Right lobe of liver (tissue), 4 donors: ENCODE measurements around the gene SAMD1.

Experiments used
- CTCF ChIP-seq, 4 donors: fragments of 200-600 bp in 3 of 4; fragments of 450-650 bp in 1 of 4; IDR thresholded peaks; one replicate each; pipeline versions ENCODE4 v1.5.1 to v1.8.0; 2016 to 2022; ENCODE audit warnings: antibody characterized with exemption in 4 of 4, mild to moderate bottlenecking in 2 of 4
- POLR2A ChIP-seq: fragments of 450-650 bp; IDR thresholded peaks from one replicate; pipeline ENCODE4 v1.6.1; 2017; ENCODE audit warnings: antibody characterized with exemption, mild to moderate bottlenecking
- donor health status: DM: no; HTN: no; CAD: no.
- donor health status: DM: no; HTN: no; CAD: no.
- donor health status: DM: no; HTN: yes; CAD: no.

DNA sequence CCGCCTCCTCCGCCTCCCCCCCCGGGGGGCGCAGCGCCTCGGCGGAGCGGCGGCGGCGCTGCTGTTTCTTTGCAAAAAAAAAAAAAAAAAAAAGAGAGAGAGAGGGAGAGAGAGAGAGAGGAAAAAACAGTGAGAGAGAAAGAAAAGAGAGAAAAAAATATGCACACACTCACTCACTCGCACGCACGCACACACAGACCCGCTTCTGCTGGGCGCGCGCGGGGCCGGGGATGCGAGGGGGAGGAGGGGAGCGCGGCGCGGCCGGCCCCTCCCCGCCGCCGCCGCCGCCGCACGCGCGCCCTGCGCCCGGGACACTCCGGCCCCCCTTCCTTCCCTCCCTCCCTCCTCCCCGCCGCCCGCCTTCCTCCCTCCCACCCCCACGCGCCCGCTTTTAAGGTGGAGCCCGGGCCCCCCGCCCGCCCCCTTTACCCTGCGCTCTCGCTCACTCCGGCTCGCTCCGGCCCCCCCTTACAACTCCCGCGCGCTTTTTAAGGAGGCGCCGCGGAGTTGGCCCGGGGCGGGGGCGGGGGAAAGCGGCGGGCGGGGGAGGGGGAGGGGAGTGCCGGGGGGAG, at the start of gene SAMD1:
- TF ChIP-seq CTCF (IDR thresholded peaks at IDR 0.05) (no peak), POLR2A (no peak)
